K562 (cell line): ENCODE results near the gene CLIC1. TPM values are rescaled to one million over a fixed set of nuclear protein-coding genes. Genes with fewer than 3 reads are reported as not detected.
A peak's percentile ranks its signal among the peaks of the same experiment; 100 is the strongest.

Source experiments
- COPS2 ChIP-seq: fragments of 450-650 bp; conservative IDR thresholded peaks from 2 replicates; pipeline ENCODE4 v1.6.1; 2016; ENCODE audit warnings: mild to moderate bottlenecking, moderate library complexity
- CREM ChIP-seq: IDR thresholded peaks from 2 replicates; pipeline ENCODE4 v1.6.1; 2014; ENCODE audit warnings: antibody characterized with exemption, low read depth
- DPF2 ChIP-seq: fragments of 450-650 bp; IDR thresholded peaks from 2 replicates; pipeline ENCODE4 v1.6.1; 2016
- HIVEP1 ChIP-seq: fragments of 250-450 bp; sonication (Bioruptor Pico); IDR thresholded peaks from 2 replicates; pipeline ENCODE4 v1.4.0; 2020; ENCODE audit warnings: mild to moderate bottlenecking
- KLF13 ChIP-seq: fragments of 450-650 bp; IDR thresholded peaks from 2 replicates; pipeline ENCODE4 v1.6.1; 2016; ENCODE audit warnings: missing genetic modification characterization, low read depth, mild to moderate bottlenecking, missing compliant biosample characterization, moderate library complexity, borderline replicate concordance
- NR2F6 ChIP-seq: fragments of 450-650 bp; formaldehyde crosslinking; IDR thresholded peaks from 2 replicates; pipeline ENCODE4 v1.4.0; 2020; ENCODE audit warnings: mild to moderate bottlenecking
- OTX1 ChIP-seq: fragments of 450-650 bp; formaldehyde crosslinking; IDR thresholded peaks from 2 replicates; pipeline ENCODE4 v1.4.0; 2022; ENCODE audit warnings: mild to moderate bottlenecking
- SIRT6 ChIP-seq: IDR thresholded peaks from one replicate; pipeline ENCODE4 v1.6.1; 2012; ENCODE audit warnings: low read depth, mild to moderate bottlenecking, control low read depth, inconsistent platforms, low read length, moderate library complexity
- SP1 ChIP-seq: sonication (generic); formaldehyde crosslinking; IDR thresholded peaks from 2 replicates; pipeline ENCODE4 v1.8.1; 2022; ENCODE audit warnings: mild to moderate bottlenecking, missing genetic modification reagents
- STAG1 ChIP-seq: sonication (generic); formaldehyde crosslinking; IDR thresholded peaks from 2 replicates; pipeline ENCODE4 v1.5.0; 2020; ENCODE audit warnings: missing genetic modification reagents, borderline replicate concordance
- TAL1 ChIP-seq: fragments of 450-650 bp; IDR thresholded peaks from 2 replicates; pipeline ENCODE4 v1.6.1; 2016; ENCODE audit warnings: mild to moderate bottlenecking
- WHSC1 ChIP-seq: IDR thresholded peaks from one replicate; pipeline ENCODE4 v1.6.1; 2012; ENCODE audit warnings: low read length, control low read depth, inconsistent platforms
- ZNF175 ChIP-seq: fragments of 200-800 bp; sonication (Bioruptor generic); IDR thresholded peaks from 2 replicates; pipeline ENCODE4 v1.6.1; 2016; ENCODE audit warnings: low read depth, mild to moderate bottlenecking, missing genetic modification characterization, missing compliant biosample characterization
- ZNF23 ChIP-seq: fragments of 250-450 bp; sonication (Bioruptor Pico); IDR thresholded peaks from 2 replicates; pipeline ENCODE4 v1.4.0; 2020; ENCODE audit warnings: mild to moderate bottlenecking
- ZNF444 ChIP-seq: fragments of 250-450 bp; sonication (Bioruptor Pico); IDR thresholded peaks from 2 replicates; pipeline ENCODE4 v1.4.0; 2020; ENCODE audit warnings: mild to moderate bottlenecking, moderate library complexity
- ZNF586 ChIP-seq: fragments of 450-650 bp; formaldehyde crosslinking; conservative IDR thresholded peaks from 2 replicates; pipeline ENCODE4 v1.4.0; 2020; ENCODE audit warnings: mild to moderate bottlenecking, moderate library complexity
- ZNF778 ChIP-seq: fragments of 450-650 bp; formaldehyde crosslinking; IDR thresholded peaks from 2 replicates; pipeline ENCODE4 v1.4.0; 2020; ENCODE audit warnings: mild to moderate bottlenecking, moderate library complexity
- polyA plus RNA-seq, 8 experiments: library from polyadenylated mRNA; depleted of rRNA in 4 of 8; stranded (reverse) in 5 of 8; unstranded in 3 of 8; fragments of >200 nt; fragmentation: Nextera tagmentation in 2 of 8; fragmentation: Illumina TruSeq in 1 of 8; extraction: Ambion mirVana in 2 of 8; extraction: Trizol in 1 of 8; gene quantifications; 2 replicates each; pipeline versions ENCODE4 v1.2.1 to v1.2.3, GENCODE V29; 2011 to 2014; ENCODE audit warnings: inconsistent platforms in 1 of 8, missing spikeins in 1 of 8
- total RNA-seq, 7 experiments: library from RNA; depleted of rRNA in 6 of 7; stranded (reverse); fragments of >200 nt in 6 of 7; fragmentation: Illumina TruSeq in 2 of 7; extraction: Trizol in 2 of 7; gene quantifications; 2 replicates each; pipeline versions ENCODE4 v1.2.1 to v1.2.3, GENCODE V29; 2011 to 2021; ENCODE audit warnings: low replicate concordance in 1 of 7
- TF ChIP-seq, protein P1 (sequence below): fragments of 250-450 bp; sonication (Bioruptor Pico); IDR thresholded peaks from 2 replicates; pipeline ENCODE4 v1.8.0; 2022; ENCODE audit warnings: inconsistent platforms
- TF ChIP-seq, protein P2 (sequence below): fragments of 250-450 bp; sonication (Bioruptor Pico); IDR thresholded peaks from 2 replicates; pipeline ENCODE4 v1.4.0; 2020
- TF ChIP-seq, protein P3 (sequence below): fragments of 450-650 bp; IDR thresholded peaks from 2 replicates; pipeline ENCODE4 v1.6.1; 2016; ENCODE audit warnings: mild to moderate bottlenecking

The CLIC1 gene
- total and polyA plus RNA-seq, 9 of the 15 experiments (the other 6 are each of a cell fraction or from before 2014, with no cell fraction given), result 1,267 to 2,419 (median 1,808) TPM

DNA sequence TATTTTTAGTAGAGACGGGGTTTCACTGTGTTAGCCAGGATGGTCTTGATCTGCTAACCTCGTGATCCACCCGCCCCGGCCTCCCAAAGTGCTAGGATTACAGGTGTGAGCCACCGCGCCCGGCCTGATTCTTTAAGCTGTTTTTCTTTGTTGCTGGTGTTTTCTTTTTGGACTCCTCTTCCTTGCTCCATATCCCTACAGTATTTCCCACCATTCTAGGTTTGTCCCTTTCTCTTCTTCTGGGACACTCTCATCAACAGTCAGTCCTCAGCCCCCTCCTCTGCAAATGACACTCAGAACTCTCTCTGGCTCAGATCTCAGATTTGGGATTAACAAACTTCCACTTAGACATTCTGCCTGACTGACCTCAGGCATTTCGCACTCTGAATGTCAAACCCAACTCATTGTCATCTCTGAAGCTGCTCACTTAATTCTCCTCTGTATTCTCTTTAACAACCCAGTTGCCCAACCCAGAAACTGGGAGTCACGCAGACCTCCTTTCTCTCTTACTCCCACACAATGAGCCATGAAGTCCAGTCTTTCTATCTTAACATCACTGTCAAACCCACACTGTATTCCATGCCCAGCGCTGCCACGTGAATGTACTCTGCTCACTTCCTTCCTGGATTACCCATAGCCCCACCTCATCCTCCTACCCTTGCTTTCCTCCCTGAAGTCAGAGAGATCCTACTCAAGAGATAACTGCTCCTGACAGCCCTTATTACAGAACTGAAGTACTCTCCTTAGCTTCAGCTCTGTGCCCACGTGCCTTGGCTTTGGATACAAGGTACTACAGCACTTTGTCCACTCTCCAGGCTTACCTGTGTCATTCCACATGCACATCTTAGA is 10.6 kb downstream of the CLIC1 start (continued):
- TF ChIP-seq SIRT6 (no peak), ZNF23 (CRISPR knock-in tag) (no peak), CREM (peak; percentile 47; the same call in 1 of the 2 replicates), ZNF778 (CRISPR knock-in tag) (no peak), TAL1 (no peak), WHSC1 (no peak), ZNF175 (CRISPR knock-in tag) (peak; percentile 97), HIVEP1 (CRISPR knock-in tag) (peak; percentile 76; the same call in 1 of the 2 replicates), NR2F6 (peak; percentile 78; the same call in 1 of the 2 replicates), SP1 (CRISPR knock-in tag) (no peak), ZNF586 (CRISPR knock-in tag) (no peak), KLF13 (tag) (no peak), OTX1 (peak; percentile 77), STAG1 (CRISPR knock-in tag) (no peak), COPS2 (no peak), DPF2 (peak; percentile 82), ZNF444 (CRISPR knock-in tag) (0 out of 2 replicates have a peak, but pooled peaks have one; percentile 60)
- TF ChIP-seq, protein P1, sequence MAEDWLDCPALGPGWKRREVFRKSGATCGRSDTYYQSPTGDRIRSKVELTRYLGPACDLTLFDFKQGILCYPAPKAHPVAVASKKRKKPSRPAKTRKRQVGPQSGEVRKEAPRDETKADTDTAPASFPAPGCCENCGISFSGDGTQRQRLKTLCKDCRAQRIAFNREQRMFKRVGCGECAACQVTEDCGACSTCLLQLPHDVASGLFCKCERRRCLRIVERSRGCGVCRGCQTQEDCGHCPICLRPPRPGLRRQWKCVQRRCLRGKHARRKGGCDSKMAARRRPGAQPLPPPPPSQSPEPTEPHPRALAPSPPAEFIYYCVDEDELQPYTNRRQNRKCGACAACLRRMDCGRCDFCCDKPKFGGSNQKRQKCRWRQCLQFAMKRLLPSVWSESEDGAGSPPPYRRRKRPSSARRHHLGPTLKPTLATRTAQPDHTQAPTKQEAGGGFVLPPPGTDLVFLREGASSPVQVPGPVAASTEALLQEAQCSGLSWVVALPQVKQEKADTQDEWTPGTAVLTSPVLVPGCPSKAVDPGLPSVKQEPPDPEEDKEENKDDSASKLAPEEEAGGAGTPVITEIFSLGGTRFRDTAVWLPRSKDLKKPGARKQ (CRISPR knock-in tag), result no peak
- TF ChIP-seq, protein P2, sequence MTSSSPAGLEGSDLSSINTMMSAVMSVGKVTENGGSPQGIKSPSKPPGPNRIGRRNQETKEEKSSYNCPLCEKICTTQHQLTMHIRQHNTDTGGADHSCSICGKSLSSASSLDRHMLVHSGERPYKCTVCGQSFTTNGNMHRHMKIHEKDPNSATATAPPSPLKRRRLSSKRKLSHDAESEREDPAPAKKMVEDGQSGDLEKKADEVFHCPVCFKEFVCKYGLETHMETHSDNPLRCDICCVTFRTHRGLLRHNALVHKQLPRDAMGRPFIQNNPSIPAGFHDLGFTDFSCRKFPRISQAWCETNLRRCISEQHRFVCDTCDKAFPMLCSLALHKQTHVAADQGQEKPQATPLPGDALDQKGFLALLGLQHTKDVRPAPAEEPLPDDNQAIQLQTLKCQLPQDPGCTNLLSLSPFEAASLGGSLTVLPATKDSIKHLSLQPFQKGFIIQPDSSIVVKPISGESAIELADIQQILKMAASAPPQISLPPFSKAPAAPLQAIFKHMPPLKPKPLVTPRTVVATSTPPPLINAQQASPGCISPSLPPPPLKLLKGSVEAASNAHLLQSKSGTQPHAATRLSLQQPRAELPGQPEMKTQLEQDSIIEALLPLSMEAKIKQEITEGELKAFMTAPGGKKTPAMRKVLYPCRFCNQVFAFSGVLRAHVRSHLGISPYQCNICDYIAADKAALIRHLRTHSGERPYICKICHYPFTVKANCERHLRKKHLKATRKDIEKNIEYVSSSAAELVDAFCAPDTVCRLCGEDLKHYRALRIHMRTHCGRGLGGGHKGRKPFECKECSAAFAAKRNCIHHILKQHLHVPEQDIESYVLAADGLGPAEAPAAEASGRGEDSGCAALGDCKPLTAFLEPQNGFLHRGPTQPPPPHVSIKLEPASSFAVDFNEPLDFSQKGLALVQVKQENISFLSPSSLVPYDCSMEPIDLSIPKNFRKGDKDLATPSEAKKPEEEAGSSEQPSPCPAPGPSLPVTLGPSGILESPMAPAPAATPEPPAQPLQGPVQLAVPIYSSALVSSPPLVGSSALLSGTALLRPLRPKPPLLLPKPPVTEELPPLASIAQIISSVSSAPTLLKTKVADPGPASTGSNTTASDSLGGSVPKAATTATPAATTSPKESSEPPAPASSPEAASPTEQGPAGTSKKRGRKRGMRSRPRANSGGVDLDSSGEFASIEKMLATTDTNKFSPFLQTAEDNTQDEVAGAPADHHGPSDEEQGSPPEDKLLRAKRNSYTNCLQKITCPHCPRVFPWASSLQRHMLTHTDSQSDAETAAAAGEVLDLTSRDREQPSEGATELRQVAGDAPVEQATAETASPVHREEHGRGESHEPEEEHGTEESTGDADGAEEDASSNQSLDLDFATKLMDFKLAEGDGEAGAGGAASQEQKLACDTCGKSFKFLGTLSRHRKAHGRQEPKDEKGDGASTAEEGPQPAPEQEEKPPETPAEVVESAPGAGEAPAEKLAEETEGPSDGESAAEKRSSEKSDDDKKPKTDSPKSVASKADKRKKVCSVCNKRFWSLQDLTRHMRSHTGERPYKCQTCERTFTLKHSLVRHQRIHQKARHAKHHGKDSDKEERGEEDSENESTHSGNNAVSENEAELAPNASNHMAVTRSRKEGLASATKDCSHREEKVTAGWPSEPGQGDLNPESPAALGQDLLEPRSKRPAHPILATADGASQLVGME (CRISPR knock-in tag), result peak; percentile 62
- TF ChIP-seq, protein P3, sequence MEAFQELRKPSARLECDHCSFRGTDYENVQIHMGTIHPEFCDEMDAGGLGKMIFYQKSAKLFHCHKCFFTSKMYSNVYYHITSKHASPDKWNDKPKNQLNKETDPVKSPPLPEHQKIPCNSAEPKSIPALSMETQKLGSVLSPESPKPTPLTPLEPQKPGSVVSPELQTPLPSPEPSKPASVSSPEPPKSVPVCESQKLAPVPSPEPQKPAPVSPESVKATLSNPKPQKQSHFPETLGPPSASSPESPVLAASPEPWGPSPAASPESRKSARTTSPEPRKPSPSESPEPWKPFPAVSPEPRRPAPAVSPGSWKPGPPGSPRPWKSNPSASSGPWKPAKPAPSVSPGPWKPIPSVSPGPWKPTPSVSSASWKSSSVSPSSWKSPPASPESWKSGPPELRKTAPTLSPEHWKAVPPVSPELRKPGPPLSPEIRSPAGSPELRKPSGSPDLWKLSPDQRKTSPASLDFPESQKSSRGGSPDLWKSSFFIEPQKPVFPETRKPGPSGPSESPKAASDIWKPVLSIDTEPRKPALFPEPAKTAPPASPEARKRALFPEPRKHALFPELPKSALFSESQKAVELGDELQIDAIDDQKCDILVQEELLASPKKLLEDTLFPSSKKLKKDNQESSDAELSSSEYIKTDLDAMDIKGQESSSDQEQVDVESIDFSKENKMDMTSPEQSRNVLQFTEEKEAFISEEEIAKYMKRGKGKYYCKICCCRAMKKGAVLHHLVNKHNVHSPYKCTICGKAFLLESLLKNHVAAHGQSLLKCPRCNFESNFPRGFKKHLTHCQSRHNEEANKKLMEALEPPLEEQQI, result no peak
